ENCODE measurements around the gene MAFG.

MAFG gene

DNA sequence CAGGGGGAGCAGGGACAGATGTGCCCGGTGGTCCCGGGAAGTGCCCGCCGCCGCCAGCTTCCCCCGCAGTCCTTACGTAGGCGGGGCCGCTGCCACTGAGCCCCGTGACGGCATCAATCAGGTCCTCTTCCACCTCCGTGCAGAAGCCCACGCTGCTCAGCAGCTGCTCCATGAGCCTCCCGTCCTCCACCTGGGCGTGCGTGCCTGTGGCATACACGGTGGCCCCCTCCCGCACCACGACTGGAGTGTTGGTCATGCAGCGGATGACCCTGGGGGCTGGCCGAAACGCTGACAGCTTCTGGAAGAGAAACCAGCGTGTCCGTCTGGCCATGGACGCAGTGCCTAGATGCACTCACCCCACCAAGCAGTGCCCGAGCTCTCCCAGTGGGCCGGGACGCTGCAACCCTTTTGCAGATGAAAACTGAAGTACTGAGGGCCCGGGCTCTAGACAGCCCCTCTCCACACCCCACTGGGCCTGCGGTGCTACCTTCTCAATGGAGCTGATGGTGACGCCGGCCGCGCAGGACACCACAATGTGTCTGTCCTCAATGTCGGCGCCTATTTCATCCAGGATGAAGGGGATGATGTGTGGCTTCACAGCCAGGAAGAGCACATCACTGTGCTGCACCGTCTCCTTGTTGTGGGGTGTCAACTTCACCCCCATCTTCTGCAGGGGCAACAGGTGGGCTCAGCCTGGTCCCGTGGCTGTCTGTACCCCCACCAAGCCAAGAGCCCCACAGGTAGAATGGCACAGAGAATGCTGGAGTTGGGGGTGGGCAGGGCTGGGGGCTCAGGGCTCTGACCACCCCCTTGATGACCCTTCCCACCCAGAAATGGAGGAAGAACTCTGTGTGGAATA, 7.5 kb upstream of the MAFG start:
- no peak for DNase-seq

- DNase-seq: no peak
These were observed 6.7 kb upstream of the MAFG start for GRCh38 chr17:81934098-81934757.

DNA sequence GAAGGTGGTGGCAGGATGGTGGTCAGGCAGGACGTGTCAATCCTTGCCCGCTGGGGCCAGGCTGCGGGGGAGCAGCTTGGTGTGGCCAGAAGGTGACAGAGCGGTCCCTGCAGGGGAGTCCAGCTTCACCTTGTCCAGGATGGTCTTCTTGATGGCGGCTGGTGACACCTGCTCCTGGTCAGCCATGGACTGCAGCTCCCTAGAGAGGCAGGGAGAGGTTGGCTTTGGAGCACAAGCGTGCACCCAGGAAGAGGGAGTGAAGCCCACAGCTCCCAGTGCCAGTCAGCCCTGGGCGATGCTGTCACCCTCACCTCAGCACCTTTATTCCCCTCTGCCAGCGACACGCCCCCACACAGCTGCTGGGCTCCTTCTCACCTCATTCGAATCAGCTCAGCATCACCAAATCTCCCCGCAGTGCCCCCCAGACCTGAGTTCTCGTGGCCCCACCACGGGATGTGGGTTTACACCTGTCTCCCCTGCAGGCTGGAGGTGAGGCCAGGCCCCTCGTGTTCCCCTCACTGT, 5.7 kb upstream of the MAFG start:
- no peak for DNase-seq

DNA sequence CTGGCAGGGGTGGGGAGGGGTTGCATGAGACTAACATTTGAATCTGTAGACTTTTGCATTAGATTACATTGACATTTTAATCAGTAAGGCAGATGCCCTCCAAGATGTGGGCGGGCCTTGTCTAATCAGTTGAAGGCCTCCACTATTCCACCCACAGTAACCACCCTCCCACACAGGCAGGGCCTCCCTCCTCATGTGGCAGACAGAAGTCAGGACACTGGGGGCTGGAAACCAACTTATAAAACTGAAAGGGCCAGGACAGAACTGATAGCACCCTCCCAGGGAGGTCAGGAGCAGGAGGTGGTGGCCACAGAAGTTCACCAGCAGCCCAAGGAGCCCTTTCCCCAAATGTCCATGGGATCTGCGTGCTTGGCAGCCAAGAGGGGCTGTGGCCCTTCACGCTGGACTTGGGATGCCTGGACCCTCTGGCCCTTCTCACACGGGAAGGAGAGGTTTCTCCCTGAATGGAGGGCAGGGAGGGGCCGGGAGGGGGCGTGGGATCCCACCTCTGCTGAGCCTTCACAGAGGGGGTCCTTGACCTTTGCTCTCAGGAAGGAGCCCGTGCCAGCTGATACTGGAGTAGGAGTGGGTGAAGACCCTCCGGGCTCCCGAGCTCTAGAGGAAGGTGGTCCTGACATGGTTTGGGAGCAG, 4.9 kb upstream of the MAFG start:
- no peak for DNase-seq

GRCh38 chr17:81931557-81932332, 4.2 kb upstream of the MAFG start:
- no peak for DNase-seq

DNA sequence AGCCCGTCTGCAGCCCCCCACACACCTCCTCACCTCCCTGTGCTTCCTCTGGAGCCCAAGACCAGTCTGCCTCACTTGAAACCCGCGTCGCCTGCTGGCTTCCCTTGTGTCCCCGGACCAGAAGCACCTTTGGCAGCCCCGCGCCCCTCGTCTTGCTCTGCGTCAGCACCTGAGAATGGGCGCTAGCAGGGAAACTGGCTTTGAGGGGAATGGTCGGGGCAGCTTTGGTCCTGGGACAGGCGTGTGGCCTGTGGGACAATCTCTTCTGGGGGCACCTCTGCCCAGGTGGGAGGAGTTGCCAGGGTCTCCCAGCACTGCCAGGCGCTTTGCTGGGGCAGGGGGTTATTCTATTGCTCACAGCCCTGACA, 3.6 kb upstream of the MAFG start:
- DNase-seq: no peak

- no peak for DNase-seq
These were observed 2.9 kb upstream of the MAFG start for GRCh38 chr17:81930142-81931125.

GRCh38 chr17:81929253-81930141, 2.0 kb upstream of the MAFG start:
- no peak for DNase-seq

- DNase-seq: no peak
These were observed 1.2 kb upstream of the MAFG start for GRCh38 chr17:81928544-81929252.

DNA sequence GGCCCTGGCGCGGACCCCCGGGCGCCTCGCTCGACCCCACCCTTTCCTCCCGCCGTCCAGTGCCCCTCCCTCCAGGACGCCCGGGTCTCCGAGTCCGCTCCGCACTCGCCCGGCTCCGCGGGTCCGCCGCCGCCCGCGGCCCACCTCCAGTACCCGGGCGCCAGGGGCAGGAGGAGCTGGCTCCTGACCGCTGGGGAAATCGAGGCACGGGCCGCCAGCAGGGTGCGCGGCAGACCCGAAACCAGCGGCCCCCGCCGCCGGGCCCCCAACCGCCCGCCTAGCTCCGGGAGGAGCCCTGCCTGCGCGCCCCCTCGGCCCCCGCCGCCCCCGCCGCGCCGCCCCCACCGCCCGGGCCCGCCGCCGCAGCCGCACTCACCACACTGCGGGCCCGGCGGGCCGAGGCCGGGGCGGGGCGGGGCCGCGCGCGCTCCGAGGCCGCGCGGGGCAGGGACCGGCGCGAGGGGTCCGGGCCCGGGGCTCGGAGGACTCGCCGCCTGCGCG, 333 bp downstream of the MAFG start:
- DNase-seq: no peak

GRCh38 chr17:81926451-81927151, 934 bp downstream of the MAFG start:
- peak; percentile 70 for DNase-seq

DNA sequence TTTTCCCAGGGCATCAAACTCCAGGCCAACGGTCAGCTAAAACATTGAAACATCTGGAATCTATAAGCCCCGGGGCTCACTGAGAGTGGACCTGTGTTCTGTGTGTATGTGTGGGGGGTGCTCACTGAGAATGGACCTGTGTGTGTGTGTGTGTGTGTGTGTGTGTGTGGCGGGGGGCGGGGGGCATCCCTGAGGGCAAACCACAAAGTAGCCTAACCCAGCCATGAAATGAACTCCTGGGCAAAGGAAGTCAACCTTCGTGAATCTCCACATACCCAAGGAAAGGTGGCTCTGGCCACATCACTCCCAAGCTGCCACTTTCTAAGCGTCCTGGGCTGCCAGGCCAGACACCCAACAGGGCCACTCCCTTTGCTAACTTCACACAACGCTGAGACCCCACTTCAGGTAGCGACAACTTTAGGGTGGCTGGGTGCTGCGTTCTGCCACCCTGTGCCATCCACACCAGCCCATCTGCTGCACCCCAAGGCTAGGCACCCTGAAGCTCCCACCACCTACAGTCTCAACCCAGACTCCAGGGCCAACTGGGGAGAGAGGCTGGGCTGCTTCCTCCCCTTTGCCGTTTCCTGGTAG, 1.6 kb downstream of the MAFG start:
- DNase-seq: no peak

- no peak for DNase-seq
These were observed 2.7 kb downstream of the MAFG start for GRCh38 chr17:81924557-81925532.

DNA sequence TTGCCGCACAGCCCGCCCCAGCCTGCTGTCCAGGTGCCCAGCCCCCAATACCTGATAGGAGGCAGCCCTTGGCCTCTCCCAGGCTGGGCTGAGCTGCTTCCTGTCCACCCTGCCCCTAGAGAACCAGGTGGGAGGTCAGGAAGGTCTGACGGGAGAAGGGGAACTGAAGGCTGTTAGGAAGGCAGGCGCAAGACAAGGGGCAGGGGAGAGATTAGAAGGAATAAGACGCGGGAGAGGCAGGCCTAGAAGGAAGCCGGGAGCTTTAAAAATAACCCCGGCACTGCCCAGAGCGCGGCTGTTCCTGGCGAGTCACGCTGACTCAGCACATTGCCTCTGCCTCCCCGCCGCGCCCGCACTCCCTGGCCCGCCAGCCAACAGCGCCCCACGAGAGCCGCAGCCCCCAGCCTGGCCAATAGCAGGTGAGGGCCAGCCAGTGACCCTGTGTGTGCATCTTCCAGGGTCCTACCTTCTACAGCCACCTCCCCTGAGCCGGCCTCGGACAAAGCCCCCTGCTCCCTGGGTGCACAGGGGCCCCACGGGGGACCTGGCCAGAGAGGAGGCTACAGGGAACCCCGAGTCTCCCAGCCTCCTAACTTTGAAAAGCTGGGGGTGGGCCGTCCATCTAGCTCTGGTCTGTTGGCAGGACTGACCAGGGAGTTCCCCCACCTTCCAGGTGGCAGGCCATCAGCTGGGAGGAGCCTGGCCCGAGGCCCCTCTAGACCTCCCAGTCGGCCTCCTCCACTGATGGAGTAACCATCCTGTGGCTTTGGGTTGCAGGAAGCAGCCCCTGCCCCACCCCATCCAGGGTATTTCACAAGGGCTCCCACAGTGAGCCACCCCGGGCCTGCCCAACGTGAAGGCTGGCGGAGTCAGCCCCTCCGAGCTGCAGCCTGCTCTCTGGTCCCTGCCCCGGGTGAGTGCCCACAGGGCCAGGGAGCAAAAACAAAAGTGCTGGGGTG, 4.0 kb downstream of the MAFG start:
- no peak for DNase-seq

GRCh38 chr17:81922566-81923301, 4.8 kb downstream of the MAFG start:
- DNase-seq: no peak
